GM12872 (cell line): ENCODE results near the gene CIITA.

Experiments
- TF ChIP-seq, protein P1 (sequence below): IDR thresholded peaks from 3 replicates; pipeline ENCODE4 v1.5.1; 2011; ENCODE audit warnings: low read depth, mild to moderate bottlenecking, low read length, moderate library complexity; ENCODE audit not compliant: insufficient read depth

Gene CIITA

DNA sequence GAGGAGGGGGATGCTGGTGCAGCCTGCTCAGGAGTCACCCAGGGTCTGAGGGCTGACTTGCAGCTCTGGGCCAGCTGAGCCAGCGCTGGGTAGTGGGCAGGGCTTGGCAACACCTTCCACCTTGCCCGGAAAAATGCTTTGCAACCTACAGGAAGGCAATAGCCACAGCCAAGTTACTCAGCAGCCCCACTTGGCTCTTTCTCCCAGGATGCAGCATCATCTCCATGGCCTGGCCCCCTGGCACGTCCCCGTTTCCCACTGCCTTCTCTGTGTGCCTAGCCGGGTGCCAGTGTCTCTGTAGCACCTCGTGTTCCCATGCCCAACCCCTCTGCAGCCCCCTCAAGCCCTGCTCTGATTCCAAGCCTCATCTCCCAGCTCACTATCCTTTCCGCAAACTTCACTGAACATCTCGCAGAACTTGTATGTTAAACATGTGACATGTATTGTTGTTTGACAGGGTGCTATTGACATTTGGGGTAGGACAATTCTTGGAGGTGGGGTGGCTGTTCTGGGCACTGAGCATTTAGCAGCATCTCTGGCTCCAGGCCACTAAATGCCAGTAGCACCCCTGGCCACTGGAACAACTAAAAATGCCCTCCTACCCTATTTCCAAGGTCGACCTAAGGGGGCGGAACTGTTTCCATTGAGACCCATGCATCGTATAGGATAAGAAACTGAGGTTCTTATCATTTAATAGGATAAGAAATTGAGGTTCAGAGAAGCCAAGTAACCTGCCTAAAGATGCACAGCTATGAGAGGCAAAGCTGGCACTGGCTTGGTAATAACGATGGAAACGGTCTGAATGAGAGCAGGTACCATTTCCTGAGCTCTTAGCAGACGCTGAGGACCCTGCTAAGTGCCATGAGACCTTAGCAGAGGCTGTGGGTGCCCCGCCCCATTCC lies 53.1 kb downstream of the CIITA start:
- TF ChIP-seq, protein P1, sequence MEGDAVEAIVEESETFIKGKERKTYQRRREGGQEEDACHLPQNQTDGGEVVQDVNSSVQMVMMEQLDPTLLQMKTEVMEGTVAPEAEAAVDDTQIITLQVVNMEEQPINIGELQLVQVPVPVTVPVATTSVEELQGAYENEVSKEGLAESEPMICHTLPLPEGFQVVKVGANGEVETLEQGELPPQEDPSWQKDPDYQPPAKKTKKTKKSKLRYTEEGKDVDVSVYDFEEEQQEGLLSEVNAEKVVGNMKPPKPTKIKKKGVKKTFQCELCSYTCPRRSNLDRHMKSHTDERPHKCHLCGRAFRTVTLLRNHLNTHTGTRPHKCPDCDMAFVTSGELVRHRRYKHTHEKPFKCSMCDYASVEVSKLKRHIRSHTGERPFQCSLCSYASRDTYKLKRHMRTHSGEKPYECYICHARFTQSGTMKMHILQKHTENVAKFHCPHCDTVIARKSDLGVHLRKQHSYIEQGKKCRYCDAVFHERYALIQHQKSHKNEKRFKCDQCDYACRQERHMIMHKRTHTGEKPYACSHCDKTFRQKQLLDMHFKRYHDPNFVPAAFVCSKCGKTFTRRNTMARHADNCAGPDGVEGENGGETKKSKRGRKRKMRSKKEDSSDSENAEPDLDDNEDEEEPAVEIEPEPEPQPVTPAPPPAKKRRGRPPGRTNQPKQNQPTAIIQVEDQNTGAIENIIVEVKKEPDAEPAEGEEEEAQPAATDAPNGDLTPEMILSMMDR, result no peak

DNA sequence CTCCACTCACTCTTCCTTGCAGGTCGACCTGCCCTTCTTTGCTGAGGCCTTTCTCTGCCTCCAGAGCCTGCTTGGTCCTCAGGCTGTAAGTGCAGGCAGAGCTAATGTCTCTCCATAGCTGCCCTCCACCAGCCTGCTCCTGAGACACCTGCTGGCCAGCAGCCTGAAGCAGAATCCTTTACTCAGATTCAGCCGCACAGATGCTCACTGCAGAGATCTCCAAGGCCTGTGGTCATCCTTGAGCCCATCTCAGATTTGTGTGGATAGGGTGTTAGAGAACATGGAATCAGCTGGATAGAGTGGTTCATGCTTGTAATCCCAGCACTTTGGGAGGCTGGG lies 53.7 kb downstream of the CIITA start:
- TF ChIP-seq, protein P1, result peak; percentile 39; the same call in 1 of the 3 replicates

DNA sequence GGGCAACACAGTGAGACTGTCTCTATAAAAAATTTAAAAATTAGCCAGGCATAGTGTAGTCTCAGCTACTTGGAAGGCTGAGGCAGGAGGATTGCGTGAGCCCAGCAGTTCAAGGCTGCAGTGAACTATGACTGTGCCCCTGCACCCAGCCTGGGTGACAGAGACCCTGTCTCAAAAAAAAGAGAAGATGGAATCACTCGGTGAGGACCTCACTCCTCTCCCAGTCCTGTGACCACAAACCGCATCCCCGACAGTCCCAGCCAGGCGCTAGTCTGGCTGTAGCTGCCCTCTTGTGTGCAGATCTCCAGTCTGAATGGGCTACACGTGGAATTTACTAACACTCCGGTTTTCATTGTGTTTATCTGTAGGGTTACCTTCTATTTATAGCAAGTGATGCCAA lies 54.1 kb downstream of the CIITA start:
- TF ChIP-seq, protein P1, result no peak

DNA sequence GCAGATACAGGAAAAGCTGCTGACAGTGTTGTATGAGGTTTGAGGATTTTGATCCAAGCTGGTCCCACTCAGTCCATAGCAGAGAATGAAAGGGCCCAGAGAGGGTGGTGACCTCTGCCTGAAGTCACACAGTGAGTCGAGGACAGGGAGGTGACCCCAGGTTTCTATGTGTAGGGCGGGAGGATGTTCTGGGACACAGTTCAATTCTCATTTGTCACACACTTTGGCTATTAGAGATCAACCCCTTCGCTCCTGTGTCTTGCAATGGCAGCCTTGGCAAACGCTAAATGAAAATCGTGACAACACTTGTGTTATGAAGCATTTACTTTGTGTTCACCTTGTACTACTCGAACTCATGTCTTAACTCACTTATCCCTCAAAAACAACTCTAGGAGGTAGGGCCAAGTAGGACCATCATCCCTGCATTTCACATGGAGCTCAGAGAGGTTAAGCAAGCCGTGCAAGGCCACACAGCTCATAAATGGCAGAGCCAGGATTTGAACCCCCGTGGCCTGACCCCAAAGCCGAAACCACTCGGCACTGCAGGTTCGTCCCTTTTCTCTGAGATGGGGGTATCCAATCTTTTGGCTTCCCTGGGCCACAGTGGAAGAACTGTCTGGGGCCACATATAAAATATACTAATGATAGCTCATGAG lies 55.1 kb downstream of the CIITA start:
- TF ChIP-seq, protein P1, result no peak

DNA sequence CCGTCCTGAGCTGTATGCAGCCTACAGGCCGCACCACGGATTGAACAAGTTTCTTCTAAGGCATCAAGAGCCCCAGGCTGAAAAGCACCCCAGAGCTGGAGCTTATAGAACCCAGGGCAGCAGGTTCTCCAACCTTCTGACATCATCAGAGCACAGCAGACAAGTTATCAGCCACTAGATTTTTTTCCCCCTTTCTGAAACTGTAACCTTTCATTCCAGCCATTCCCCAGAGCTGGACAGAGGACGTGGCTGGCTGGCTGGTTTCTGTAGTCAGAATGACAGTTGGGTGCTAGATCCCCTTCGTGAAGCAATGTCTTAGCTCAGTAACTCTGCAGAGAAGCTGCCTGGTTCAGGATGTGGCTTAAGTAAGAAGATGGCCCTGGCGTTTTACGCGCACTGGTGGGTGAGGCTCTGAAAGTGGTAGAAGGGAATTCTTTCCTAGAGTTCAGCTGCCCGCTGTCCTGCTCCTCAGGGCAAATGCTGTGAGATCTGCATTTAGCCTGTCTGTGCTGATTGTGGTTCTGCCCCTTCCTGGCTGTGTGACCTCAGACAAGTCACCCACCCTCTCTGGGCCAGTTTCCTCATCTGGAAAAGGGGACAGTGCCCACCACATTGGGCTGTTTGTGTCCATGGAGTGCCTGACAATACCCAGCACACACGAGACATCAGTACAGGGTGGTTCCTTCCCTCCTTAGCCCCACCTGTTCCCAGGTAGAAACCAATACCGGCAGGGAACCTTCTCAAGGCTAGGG lies 56.1 kb downstream of the CIITA start:
- TF ChIP-seq, protein P1, result no peak

DNA sequence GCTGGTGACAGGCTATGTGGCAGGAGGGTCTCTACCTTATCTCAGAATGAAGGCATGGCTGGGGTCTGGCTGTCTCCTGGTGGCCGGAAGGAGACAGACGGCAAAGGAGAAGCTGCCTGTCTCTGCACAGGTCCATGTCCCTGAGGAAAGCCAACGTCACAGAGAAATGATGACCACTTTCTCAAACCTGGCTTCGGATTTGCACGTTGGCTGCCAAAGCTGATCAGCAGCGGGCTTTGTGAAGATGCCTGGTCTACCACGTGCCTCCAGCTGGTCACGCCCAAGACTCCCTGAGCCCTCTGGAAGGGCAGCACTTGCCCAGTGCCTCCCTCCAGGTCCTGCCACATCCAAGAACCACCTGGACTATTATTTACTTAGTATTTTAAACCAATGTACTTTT lies 56.9 kb downstream of the CIITA start:
- TF ChIP-seq, protein P1, result no peak
